ENCODE data around the gene HOXC13.

HOXC13 gene

GRCh38 chr12:53938326-53939140 is at the start of gene HOXC13:
Gene HOXC13, plus strand, starts transcription at chr12:53938831. Its CDS starts 76 bp downstream, at chr12:53938907.
- DNase-seq: no peak

- DNase-seq: no peak
Observed at GRCh38 chr12:53890081-53890480, 48.5 kb upstream of the HOXC13 start.

GRCh38 chr12:53892762-53893395 is 45.8 kb upstream of the HOXC13 start:
- no peak for DNase-seq

GRCh38 chr12:53899230-53899629 is 39.4 kb upstream of the HOXC13 start:
- DNase-seq: no peak

GRCh38 chr12:53907103-53907502 is 31.5 kb upstream of the HOXC13 start:
- DNase-seq: no peak

- no peak for DNase-seq
Observed at GRCh38 chr12:53916788-53917655, 21.6 kb upstream of the HOXC13 start.

GRCh38 chr12:53924521-53925405 is 13.9 kb upstream of the HOXC13 start:
- no peak for DNase-seq

- DNase-seq: no peak
Observed at GRCh38 chr12:53927220-53928029, 11.2 kb upstream of the HOXC13 start.

- DNase-seq: no peak
Observed at GRCh38 chr12:53928054-53928835, 10.4 kb upstream of the HOXC13 start.

- DNase-seq: no peak
Observed at GRCh38 chr12:53929527-53929926, 9.1 kb upstream of the HOXC13 start.

GRCh38 chr12:53930591-53931255 is 7.9 kb upstream of the HOXC13 start:
- no peak for DNase-seq

- DNase-seq: no peak
Observed at GRCh38 chr12:53931844-53932581, 6.6 kb upstream of the HOXC13 start.

GRCh38 chr12:53932915-53933314 is 5.7 kb upstream of the HOXC13 start:
- DNase-seq: no peak

- DNase-seq: no peak
Observed at GRCh38 chr12:53935383-53936341, 3.0 kb upstream of the HOXC13 start.

- no peak for DNase-seq
Observed at GRCh38 chr12:53937099-53937498, 1.5 kb upstream of the HOXC13 start.

GRCh38 chr12:53937596-53938325 is 870 bp upstream of the HOXC13 start:
- DNase-seq: no peak
